GM19099 (cell line): ENCODE data around the gene CENPN.

Experiments
- POLR2A ChIP-seq: IDR thresholded peaks from 3 replicates; pipeline ENCODE4 v1.6.1; 2011; ENCODE audit warnings: low read depth; ENCODE audit not compliant: insufficient read length; ENCODE audit errors: extremely low read depth

The CENPN gene, protein sequence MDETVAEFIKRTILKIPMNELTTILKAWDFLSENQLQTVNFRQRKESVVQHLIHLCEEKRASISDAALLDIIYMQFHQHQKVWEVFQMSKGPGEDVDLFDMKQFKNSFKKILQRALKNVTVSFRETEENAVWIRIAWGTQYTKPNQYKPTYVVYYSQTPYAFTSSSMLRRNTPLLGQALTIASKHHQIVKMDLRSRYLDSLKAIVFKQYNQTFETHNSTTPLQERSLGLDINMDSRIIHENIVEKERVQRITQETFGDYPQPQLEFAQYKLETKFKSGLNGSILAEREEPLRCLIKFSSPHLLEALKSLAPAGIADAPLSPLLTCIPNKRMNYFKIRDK

DNA sequence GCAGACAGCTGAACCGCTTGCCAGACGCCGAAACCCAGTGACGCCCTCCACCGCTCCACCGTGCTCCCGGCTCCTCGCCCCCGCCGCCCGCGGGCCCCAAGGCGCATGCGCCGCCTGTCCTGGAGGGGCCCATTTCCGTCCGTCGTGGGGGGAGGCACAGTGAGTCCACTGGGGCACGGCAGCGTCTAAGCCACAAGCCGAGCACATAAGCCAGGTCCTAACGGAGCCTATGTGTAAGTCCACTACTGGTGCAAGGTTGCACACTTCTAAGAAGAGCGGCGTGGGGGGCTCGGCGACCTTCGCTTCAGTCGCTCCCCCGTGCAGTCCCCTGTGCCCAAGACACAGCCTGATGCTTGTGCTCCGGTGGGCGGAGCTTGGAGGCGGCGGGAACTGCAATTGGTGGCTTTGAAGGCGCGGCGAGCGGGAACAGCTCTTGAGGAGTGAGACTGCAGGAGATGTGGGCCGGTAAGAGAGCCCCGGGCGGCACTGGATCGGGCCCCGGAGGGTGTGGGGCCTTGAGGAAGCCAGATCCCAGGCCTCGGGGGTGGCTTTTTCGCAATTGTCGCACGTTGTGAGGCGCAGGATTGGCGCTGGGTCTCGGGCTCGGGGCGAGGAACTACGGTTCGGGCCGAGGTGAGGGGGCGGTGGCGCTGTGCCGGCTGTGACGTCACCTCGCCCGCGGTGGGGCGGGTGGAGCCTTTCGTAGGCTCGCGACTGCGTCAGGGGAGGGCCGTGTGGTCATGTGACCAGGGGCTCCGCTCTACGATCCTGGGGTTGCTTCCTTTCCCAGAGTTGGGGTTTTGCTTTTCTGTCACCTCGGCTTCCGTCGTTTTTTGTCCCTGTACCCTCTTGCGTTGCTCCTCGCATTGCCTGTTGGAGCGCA, at the start of gene CENPN, which contains the start of gene CMC2:
Gene CENPN, plus strand, starts transcription at position 402 of the 883 bp plus-strand sequence. CDS start 4,726 bp downstream, outside the sequence.
Gene CMC2, minus strand, starts transcription at position 73 of the 883 bp plus-strand sequence. CDS start 9,491 bp downstream, outside the sequence.
- peak; percentile 77 for TF ChIP-seq POLR2A

DNA sequence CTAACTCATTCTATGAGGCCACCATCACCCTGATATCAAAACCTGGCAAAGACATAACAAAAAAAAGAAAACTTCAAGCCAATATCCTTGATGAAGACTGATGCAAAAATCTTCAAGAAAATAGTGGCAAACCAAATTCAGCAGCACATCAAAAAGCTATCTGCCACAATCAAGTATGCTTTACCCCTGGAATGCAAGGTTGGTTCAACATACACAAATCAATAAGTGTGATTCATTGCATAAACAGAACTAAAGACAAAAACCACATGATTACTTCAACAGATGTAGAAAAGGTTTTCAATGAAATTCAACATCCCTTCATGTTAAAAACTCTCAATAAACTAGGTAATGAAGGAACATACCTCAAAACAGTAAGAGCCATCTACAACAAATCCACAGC, 48.7 kb upstream of the CENPN start:
- no peak for TF ChIP-seq POLR2A

DNA sequence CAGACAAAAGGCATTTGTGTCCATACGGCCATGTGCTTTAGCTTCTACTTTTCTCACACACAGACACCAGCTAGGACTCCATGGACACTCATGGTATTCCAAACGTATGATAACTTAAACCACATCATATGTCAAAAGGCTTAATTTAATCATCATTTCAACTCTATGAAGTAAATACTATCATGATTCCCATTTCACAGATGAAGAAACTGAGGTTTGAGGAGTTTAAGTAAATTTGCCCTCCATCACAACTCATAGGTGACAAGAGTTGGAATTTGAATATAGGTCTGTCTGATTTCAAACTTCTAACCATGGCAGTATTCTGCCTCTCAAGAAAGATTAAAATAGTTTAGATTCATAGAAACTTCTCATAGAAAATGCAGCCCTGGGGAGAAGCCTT, 44.1 kb upstream of the CENPN start:
- no peak for TF ChIP-seq POLR2A

DNA sequence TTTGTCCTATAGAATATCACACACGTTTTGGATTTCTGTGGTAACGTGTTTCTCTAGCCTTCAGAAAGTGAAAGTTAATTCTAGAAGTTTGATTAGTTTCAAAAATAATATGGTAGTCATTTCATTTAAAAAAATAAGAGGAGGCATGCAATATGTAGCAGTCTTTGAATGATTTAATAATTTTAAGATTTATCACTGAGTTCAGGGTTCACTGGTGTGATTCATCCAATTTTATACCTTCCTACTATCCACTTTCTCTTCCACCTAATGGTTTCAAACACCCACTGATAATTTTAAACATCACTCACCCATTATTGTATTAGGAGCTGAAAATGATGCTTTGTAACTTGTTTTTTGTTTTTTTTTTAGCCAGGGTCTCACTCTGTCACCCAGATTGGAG, 42.7 kb upstream of the CENPN start:
- TF ChIP-seq POLR2A, result no peak

DNA sequence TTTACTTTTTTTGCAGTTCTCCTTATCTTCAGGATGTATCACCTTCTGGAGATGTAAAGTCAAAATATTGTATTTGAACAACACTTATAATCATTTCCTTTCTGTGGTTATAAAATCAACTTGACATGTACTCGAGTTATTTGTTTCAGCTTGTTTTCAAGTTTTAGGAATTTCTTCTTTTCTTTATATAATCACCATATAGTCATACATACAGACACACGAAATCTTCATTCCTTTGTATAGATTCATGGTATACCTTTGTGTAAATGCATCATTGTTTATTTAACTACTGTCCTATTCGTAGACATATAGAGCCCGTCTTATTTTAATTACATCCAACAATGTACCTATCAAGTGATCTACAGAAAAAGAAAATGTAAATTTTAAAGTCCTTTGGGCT, 40.4 kb upstream of the CENPN start:
- no peak for TF ChIP-seq POLR2A

DNA sequence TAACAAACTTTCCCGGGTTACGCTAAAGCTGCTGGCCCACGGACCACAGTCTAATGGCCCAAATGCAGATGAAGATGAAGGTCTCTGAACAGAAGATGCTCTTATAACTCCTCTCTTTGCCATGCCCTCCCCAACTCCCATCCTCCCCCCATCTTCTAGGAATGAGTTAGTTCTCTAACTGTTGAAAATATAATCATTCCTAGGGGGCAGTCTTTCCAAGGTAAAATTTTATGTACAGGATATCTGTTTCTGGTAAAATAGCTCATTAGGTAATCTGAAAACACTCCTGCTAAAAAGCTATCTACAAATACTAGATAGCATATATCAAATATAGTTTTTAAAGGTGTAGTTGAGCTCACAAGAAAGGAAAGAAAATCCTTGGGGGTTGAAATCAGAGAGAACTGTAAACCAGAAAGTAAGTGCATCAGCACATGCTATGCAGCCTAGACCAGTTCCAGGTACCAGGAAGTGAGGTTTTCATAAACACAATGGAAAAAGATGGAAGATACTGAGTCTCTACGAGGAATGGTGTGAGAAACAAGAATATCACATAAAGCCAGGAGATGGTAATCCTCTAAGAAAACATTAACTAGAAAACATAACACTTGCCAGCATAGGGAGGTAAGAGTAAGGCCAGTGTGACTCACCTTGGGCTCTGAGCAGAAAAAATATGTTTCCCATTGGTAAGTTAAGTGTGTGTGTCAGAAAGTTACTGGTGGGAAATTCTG, 38.5 kb upstream of the CENPN start:
- TF ChIP-seq POLR2A, result no peak

DNA sequence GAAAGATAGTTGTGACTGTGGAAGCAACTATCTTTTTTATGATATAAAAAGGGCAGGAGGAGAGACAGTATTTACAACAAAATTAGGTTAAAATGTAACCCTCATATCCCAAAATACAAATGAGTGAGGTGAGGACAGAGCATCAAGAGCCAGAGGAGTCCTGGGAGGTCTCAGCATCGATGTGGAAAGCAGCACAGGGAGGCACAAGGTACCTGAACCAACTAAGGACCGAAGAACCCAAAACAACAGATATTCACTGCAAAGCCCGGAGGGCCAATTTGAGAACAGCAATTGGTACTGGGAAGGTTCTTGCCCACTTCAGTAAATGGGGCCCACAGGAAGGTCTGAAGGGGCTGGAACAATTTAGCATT, 37.9 kb upstream of the CENPN start:
- no peak for TF ChIP-seq POLR2A

DNA sequence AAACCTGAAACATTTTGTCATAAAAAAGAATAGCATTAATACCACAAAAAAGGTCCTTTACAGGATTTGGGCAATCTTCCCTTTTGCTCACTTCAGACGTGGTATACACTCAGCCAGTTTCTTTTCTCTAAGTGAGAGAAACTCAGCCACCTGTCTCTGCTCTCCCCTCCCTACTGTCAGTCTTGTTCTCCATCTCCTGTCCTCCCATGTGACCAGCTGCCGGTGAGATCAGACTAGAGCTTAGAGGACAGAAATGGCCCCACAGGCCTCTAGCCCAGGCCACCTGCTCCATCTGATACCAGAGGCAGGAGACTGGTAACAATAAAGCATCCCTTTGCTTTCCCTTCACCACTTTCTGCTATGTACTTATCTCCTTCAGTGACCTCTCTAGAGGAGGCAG, 35.2 kb upstream of the CENPN start:
- no peak for TF ChIP-seq POLR2A

DNA sequence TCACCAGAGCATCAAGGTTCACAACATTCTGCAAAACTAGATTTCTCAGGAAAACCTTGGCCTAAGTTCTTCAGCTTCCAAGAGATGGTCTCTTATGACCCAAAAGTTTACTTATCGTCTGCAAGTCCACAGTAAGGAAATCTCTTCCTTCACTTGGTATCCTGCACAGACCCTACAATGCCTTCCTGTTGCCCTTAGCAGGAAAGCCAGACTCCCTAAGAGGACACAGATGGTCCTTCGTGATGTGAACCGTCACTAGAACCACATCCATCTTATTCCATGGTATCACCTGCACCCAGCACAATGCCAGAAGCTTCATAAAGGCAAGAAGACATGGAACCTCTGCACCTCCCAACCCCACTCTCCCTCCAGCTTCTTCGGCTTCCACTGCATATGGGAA, 34.4 kb upstream of the CENPN start:
- no peak for TF ChIP-seq POLR2A

DNA sequence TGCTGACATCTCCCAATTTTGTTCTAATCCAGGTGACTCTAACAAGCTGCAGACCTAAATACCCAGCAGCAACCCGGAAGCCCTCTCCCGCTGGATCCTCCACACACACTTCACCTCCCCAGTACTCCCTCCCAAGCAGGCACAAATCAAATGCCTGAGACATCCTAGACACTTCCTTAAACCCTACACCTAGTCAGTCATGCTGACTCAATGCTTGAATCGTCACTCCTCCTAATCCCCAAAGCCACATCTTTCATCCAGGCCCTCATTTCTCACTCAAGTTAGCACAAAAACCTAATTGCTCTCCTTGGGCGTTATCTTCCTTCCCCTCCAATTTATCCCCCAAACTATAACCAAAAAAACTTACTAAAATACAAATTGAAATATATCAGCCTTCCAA, 33.0 kb upstream of the CENPN start:
- no peak for TF ChIP-seq POLR2A

DNA sequence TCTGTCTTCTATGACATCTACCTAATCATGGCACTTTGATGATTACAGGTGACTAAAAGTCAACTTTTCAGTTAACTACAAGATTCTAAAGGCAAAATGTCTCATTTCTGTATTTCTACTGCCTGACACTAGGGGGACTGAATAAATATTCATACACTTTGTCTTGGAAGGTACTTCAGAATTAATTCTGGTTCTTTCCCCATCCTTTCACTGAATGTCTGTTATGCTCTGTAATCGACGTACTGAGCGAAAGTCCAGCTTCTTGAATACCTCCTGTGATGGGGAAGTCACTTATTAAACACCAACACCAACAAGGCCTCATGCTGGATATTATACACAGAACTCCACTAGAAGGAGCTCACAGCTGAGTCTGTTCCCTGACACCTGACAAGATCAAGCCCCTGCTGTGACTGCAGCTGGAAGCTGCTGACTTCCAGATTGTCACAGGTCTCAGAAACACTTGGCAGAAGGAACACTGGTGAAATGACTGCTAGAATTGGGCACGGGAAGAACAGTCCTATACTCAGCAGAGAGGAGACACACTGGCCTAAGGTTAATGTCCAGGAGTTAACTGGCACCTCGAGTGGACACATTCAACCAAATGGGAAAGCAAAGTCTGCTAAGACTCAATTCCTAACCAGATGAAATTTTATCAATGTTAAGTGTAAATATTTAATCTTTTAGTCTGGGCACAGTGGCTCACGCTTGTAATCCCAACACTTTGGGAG, 32.2 kb upstream of the CENPN start:
- TF ChIP-seq POLR2A, result no peak

DNA sequence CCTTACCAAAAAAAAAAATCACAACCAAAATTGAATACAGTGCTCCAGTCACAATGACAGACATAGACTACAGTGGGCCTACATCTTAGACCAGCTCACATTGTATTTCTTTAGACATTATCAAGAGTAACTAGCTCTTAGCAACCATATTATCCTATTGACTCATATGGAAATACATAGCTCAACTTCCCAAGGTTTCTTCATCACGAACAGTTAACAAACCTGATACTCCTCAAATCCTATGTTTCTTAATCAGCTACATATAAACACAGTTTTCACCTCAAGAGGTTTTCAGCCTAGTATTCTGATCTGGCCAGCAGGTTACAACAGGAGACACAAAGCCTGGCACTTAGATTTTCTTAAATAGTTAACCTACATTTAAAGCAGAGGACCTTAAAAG, 30.1 kb upstream of the CENPN start:
- no peak for TF ChIP-seq POLR2A

DNA sequence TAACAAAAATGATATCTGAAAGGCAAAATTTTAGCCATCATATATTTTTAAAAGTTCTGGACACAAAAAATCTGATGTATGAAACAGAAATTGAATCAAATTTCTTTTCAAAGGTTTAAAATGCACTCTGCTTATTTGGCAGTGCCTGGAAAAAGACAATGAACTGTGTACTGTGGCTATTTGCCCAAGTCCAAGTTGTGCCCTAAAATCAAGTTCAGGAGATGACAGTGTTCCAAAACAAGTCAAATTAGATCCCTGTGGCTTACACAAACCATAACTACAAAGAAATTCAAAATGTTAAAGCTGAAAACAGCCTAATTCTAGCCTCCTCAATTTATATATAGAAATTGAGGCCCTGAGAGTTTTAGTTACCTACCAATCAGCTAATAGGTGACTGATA, 25.9 kb upstream of the CENPN start:
- no peak for TF ChIP-seq POLR2A

DNA sequence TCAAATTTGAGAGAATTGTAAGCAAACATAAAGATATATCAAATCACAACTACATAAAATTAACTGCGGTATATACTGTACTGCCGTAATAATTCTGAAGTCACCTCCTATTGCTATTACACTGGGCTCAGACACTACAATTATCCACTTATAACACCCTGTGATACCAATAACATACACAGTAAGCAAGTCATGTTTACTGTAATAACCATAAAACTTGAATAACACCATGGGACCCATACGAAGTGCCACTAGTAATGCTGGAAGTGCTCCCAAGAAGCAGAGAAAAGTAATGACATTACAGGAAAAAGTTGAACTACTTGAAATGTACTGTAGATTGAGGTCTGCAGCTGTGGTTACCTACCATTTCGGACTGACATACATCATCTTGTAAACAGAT, 24.4 kb upstream of the CENPN start:
- TF ChIP-seq POLR2A, result no peak

DNA sequence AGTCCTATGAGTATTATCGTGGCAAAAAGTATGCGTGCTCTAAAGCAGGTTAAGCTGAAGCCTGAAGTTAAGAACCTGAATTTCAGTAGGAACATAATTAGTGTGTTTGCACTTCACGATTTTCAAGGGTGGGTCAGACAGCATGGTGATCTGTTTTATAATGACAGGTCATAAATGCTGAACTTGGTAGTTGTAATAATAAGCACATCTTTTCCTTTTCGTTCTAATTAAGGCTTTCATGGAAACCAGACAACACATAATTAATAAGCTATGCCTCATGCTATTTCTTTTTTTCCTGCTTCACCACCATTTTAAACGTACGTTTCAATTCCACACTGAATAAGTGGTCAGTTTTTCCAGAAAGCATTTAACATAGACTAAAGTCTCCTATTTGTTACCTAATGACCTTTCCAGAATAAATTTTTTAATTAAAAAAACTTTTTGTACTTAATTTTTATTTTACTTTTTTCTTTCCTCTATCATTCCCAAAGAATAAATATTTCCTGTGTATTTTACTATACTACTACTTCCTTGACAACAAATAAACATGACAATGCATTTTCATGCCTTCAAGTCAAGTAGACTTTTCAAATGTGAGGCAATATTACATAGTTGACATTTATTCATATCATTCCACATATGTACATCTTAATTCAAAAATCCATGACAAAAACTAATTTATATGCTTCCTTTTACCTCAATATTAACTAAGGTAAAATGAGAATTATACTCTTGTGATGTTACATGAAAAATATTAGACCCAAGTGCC, 22.7 kb upstream of the CENPN start:
- no peak for TF ChIP-seq POLR2A

DNA sequence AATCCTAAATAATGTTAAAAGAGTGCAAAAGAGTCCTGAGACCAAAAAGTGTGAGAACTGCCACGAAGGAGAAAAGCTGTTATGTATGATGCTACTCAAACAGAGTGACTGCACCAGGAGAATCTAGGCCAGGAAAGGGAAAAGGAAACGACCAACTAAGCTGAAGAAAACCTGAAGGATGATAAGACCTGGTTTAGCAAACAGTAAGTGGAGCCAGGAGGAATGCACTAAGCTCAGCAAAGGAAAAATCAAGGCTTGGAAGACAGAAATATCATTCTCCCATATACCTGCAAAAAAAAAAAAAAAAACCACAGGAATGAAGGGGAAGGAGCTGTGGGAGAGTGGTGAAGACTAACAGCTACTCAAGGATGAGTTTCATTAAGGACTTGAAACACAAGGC, 21.4 kb upstream of the CENPN start:
- no peak for TF ChIP-seq POLR2A
